GM12875 (cell line): ENCODE data around the gene BLTP1.

Experiments
- H3K4me3 ChIP-seq: one replicate; pipeline ENCODE4 v1.5.1; 2011; ENCODE audit warnings: low read depth, low read length, control low read depth
- CTCF ChIP-seq: IDR thresholded peaks from 2 replicates; pipeline ENCODE4 v1.5.1; 2011; ENCODE audit warnings: low read depth, mild to moderate bottlenecking, control low read depth, inconsistent platforms, low read length, moderate library complexity, borderline replicate concordance; ENCODE audit not compliant: insufficient read depth

BLTP1 gene

GRCh38 chr4:122119739-122120138 is 32.4 kb upstream of the BLTP1 start:
- H3K4me3 ChIP-seq, result no peak overlapping the region
- TF ChIP-seq CTCF, result no peak

- no peak overlapping the region for H3K4me3 ChIP-seq
- TF ChIP-seq CTCF, result no peak
Measured at GRCh38 chr4:122121593-122121992, 30.5 kb upstream of the BLTP1 start.

- no peak for TF ChIP-seq CTCF
- H3K4me3 ChIP-seq, result no peak overlapping the region
Measured at GRCh38 chr4:122122083-122122482, 30.0 kb upstream of the BLTP1 start.

GRCh38 chr4:122129061-122129460 is 23.1 kb upstream of the BLTP1 start:
- TF ChIP-seq CTCF, result no peak
- no peak overlapping the region for H3K4me3 ChIP-seq

- TF ChIP-seq CTCF, result no peak
- no peak overlapping the region for H3K4me3 ChIP-seq
Measured at GRCh38 chr4:122131562-122132157, 20.5 kb upstream of the BLTP1 start.

- no peak for TF ChIP-seq CTCF
- H3K4me3 ChIP-seq, result no peak overlapping the region
Measured at GRCh38 chr4:122132891-122133290, 19.2 kb upstream of the BLTP1 start.

- no peak for TF ChIP-seq CTCF
- no peak overlapping the region for H3K4me3 ChIP-seq
Measured at GRCh38 chr4:122139139-122139538, 13.0 kb upstream of the BLTP1 start.
